Left cardiac atrium (tissue), 4 donors: Measurements from ENCODE around the gene EXOSC1. TPM values are rescaled to one million over a fixed set of nuclear protein-coding genes. Genes with fewer than 3 reads are reported as not detected.
"Not testable (repeated sequence)": the region's sequence is repeated elsewhere in the genome, so short reads cannot be mapped to it uniquely, and the experiment has no call there.

ENCODE experiments used
- ATAC-seq, 2 donors: fragments of 200-7000 bp; cut with Tn5 transposase; one replicate each; pipeline ENCODE4 v1.9.1; 2020; ENCODE audit warnings: mild to moderate bottlenecking in 2 of 2, moderate library complexity in 2 of 2
- DNase-seq: peaks from one replicate; pipeline ENCODE4 v3.0.0-alpha.2; 2020
- intact Hi-C, 2 donors: fragments of 100-400 bp; cut with DNase I; formaldehyde crosslinking; loops; one replicate each; pipeline versions ENCODE4 v1.14.1 to v1.15.1; 2022 to 2023
- long read RNA-seq: library from polyadenylated mRNA; unstranded; transcript quantifications from one replicate; pipeline ENCODE4 v2.0.0, GENCODE V29; 2021
- total RNA-seq, 2 donors: library from RNA; stranded (reverse); fragmentation: NEBNext Ultra II Directional; extraction: Animal tissue kit (Norgen Biotek cat#: 25700); gene quantifications; one replicate each; pipeline ENCODE4 v1.2.1, GENCODE V29; 2021
- donor health status: DM: no; HTN: yes; CAD: no.
- donor health status: DM: no; HTN: yes; CAD: no; lungs with severe emphysema.
- donor health status: DM: yes; HTN: yes; CAD: no.
- donor health status: Dilated cardiomyopathy.

Gene EXOSC1, protein sequence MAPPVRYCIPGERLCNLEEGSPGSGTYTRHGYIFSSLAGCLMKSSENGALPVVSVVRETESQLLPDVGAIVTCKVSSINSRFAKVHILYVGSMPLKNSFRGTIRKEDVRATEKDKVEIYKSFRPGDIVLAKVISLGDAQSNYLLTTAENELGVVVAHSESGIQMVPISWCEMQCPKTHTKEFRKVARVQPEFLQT
- 10 to 100 TPM; 16.6 to 18.6 TPM for total RNA-seq
- long read RNA-seq, partial matches to known transcripts = 0 of 5 reads
- long read RNA-seq, other reads (novel, unspliced or antisense) = 1 of 5 reads

DNA sequence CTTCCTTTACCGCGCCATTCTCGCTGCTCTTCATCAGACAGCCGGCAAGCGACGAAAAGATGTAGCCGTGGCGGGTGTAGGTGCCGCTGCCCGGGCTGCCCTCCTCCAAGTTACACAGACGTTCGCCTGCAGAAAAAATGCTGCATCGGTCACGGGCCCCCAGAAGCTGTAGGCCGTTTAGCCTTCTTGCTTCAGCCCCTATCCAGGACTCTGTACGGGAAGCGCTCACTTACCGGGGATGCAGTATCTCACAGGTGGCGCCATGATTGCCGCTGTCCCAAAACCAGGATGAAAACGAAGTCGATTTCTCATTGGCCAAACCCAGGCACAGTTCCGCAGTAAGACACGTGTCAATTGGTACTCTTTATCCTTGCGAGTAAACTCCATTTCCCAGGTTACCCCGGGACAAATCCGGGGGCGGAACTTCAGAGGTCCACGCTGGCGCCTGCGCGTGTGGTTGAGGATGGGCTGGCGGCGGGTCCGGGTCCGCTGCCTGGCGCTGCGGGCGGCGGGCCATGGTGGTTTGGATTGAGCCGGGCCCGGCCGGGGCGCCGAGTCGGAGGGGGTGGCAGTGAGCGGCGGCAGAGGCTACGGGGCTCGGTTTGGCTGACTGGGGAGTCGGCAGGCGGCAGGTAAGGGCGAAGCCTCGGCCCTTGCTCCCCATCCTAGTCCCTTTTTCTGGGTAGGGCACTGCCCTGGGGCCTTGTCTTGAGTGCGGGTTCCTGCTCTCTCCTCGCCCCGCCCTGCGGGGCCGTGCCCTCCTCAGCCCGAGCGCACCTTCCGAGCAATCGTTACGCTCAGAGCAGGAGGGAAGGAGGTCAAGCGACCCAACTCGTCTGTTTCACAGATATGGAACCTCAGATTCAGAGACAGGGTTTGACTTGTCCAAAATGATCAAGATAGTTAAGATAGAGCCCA lies at the start of gene EXOSC1, which contains the start of gene ZDHHC16:
EXOSC1 (minus strand) TSS at position 285 of the 918 bp plus-strand sequence; CDS start at position 264, 21 bp downstream.
ZDHHC16 (plus strand) TSS at position 454 of the 918 bp plus-strand sequence. CDS start 5,501 bp downstream, outside the sequence.
- ATAC-seq (peak; percentile 98 to 99), DNase-seq (peak; percentile 93)
- intact Hi-C loops = no loop called here

DNA sequence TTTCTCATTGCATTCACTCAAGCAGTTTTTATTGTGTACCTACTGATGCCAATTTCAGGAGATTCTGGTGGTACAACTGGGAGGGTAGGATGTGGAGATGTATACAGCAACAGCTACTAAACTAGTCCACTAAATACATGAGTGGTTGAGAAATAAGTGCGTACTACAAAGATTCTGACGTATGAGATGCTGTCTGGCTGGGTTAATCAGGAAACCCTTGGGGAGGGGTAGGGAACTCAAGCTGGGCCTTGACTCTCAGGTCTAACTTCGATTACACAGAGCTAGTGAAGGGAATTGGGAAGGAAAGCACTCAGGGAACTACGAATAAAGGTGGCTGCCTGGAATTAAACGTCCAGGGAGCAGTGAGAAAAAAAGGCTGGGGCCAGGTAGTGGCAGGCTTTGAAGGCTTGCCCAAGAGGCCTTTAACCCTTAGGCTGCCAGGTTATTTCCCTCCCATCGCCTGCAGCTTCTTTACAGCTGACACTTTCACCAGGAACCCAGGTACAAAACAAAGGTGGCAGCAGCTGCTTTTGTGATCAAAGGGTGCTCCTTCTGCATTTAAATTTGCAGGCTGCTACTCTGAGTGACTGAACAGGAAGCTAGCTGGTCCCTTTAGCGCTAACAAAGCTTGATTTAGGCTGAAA lies 49.2 kb upstream of the EXOSC1 start:
- DNase-seq = no peak
- ATAC-seq = no peak
- intact Hi-C loops = loop anchor here in 1 of 2 donors (10.0 kb wide), 1 partner anchor 50 kb away; no protein-coding TSS in a partner anchor

DNA sequence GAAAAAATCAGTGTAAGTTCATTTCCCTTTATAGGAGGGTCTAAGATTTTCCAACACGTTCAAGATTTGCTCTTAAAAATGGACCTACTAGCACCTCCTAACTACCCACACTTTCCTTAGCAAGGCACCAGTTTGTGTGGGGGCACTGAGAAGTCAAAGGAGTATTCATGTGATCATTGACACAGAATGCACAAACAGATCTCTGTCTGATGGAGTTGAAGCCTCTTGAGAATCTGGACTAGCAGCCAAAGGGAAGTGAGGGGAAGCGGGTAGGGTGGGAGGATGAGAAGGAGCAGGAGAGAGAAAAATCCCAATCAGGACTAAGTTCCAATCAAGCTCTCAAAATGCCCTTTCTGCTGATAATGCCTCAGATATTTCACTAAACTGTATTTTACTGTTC lies 48.3 kb upstream of the EXOSC1 start:
- no peak for ATAC-seq
- no peak for DNase-seq
- intact Hi-C loops = loop anchor here in 1 of 2 donors (10.0 kb wide), 1 partner anchor 51 kb away; no protein-coding TSS in a partner anchor

DNA sequence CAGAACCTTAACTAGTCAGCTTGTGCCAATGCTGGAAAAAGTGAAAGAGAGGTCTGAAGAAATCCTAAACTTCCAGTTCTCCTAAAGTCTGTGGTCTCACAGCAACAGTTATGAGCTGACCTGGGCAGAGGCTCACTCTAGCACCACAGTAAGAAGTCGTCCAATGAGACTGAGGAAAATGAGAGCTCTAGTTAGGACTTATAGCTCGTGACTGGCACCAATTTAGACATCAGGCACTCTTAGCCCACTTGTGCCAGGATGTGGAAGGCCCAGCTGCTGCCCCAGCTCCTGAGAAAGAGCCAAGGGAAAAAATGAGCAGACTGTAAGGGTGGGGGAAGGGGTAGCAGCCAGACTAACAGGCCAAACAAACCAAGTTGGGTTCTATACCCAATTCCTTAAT lies 44.8 kb upstream of the EXOSC1 start:
- intact Hi-C loops = loop anchor here in 1 of 2 donors (10.0 kb wide), 1 partner anchor 54 kb away; no protein-coding TSS in a partner anchor
- peak; percentile 78 to 79 for ATAC-seq
- no peak for DNase-seq

- intact Hi-C loops = no loop called here
- no peak for ATAC-seq
Observed at GRCh38 chr10:97485647-97486281, 40.0 kb upstream of the EXOSC1 start.

GRCh38 chr10:97483921-97484320 lies 38.1 kb upstream of the EXOSC1 start:
- intact Hi-C loops = no loop called here
- ATAC-seq = no peak
- DNase-seq = no peak

More at GRCh38 chr10:97485647-97486281, 40.0 kb upstream of the EXOSC1 start:
- DNase-seq = no peak

GRCh38 chr10:97483506-97483905 lies 37.7 kb upstream of the EXOSC1 start:
- DNase-seq = no peak
- no peak for ATAC-seq
- intact Hi-C loops = no loop called here

GRCh38 chr10:97482381-97482780 lies 36.6 kb upstream of the EXOSC1 start:
- intact Hi-C loops = no loop called here
- no peak for DNase-seq
- ATAC-seq = no peak

GRCh38 chr10:97481071-97481470 lies 35.3 kb upstream of the EXOSC1 start:
- intact Hi-C loops = no loop called here
- DNase-seq (no peak), ATAC-seq (no peak)

DNA sequence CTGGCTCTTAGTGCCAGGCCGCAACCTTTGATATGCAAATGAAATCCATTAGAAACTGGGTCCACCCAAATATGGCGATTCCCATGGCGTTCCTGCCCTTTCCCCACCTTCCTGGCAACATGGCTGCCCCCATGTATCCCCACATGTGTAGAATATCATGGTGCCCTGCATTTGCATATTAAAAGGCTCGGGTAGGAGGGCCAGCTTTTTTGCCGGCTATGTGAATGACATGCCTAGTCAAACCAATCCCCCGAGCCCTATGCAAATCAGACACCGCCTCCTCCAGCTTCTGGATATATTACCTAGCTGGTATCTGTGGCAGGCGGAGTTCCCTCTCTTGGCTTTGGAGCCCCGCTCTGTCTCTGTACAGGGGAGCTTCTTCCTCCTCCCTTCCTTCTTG lies 34.1 kb upstream of the EXOSC1 start:
- intact Hi-C loops = no loop called here
- DNase-seq = no peak
- no peak for ATAC-seq

GRCh38 chr10:97479410-97479809 lies 33.6 kb upstream of the EXOSC1 start:
- intact Hi-C loops, ATAC-seq: not testable (repeated sequence)

GRCh38 chr10:97475936-97476594 lies 30.3 kb upstream of the EXOSC1 start:
- intact Hi-C loops = no loop called here
- DNase-seq (no peak), ATAC-seq (peak; percentile 82 to 83)

More at GRCh38 chr10:97479410-97479809, 33.6 kb upstream of the EXOSC1 start:
- DNase-seq = not testable (repeated sequence)

- intact Hi-C loops = no loop called here
Observed at GRCh38 chr10:97474918-97475317, 29.1 kb upstream of the EXOSC1 start.

GRCh38 chr10:97468781-97469180 lies 23.0 kb upstream of the EXOSC1 start:
- not testable (repeated sequence) for ATAC-seq, DNase-seq
- intact Hi-C loops = loop anchor here (5.0 to 10.0 kb wide), 3 partner anchors 84 to 146 kb away; no protein-coding TSS in a partner anchor

More at GRCh38 chr10:97474918-97475317, 29.1 kb upstream of the EXOSC1 start:
- ATAC-seq (no peak), DNase-seq (no peak)

GRCh38 chr10:97468162-97468561 lies 22.4 kb upstream of the EXOSC1 start:
- no peak for ATAC-seq
- intact Hi-C loops = loop anchor here (5.0 to 10.0 kb wide), 3 partner anchors 84 to 147 kb away; no protein-coding TSS in a partner anchor
- DNase-seq = no peak

DNA sequence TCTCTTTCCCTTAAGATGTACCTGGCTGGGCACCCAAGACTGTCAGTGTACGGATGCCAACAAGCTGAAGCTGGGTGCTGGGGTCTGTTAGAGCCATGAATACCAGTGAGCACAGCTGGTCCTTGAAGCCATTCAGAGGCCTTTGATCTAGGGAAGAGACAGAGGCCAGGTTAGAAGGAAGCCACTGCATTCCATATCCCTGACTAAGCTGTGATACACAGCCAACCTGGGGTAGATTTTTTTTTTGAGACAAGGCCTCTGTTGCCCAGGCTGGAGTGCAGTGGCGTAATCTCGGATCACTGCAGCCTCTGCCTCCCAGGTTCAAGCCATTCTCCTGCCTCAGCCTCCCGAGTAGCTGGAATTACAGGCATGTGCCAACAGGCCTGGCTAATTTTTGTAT lies 20.9 kb upstream of the EXOSC1 start:
- intact Hi-C loops = loop anchor here (5.0 to 10.0 kb wide), 3 partner anchors 86 to 148 kb away; no protein-coding TSS in a partner anchor
- ATAC-seq (no peak), DNase-seq (no peak)

DNA sequence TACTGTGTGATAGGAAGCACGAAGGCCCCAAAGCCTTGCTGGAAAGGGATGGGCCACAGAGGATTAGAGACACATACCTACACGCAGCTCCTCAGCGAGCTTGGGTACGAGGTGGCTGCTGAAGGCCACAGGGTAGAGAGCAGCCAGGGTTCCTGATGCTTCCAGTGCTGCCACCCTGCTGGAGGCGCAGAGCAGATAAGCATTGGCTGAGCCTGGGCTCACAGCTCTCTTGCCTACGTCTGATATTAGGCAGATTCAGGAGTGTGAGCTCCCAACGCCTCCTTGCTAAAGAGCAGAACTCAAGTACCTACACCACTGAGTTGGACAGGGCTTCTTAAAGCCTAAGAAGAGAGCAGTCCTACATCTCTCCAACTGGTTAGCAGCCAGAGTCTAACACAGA lies 20.2 kb upstream of the EXOSC1 start:
- intact Hi-C loops = loop anchor here (5.0 to 10.0 kb wide), 3 partner anchors 86 to 149 kb away; no protein-coding TSS in a partner anchor
- DNase-seq (no peak), ATAC-seq (no peak)

DNA sequence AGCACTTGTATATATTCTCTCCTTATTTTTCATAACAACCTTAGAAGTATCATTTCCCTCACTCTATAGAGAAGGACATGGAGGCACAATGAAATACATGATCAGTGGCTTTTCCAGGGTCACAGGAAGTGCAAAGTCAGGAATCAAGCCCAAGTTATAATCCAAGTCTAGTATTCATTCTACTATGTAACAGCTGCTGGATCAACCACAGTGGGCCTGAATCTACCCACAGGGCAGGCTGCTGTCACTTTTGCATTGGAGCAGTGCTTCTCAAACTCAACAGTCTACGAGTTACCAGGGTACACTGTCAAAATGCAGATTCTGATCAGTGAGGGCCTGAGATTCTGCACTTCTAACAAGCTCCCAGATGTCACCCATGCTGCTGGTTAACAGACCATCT lies 18.4 kb upstream of the EXOSC1 start:
- no peak for ATAC-seq
- intact Hi-C loops = loop anchor here in 1 of 2 donors (5.0 to 10.0 kb wide), 2 partner anchors 78 to 151 kb away; no protein-coding TSS in a partner anchor
- no peak for DNase-seq
